IMR-90 (cell line): ENCODE results near the gene CDK5RAP3. TPM values are rescaled to one million over a fixed set of nuclear protein-coding genes. Genes with fewer than 3 reads are reported as not detected.

Experiments used
- ATAC-seq: fragments of 200-7000 bp; cut with Tn5 transposase; 2 replicates; pipeline ENCODE4 v1.9.1; 2020; ENCODE audit warnings: low read depth, mild to moderate bottlenecking, moderate library complexity
- BruUV-seq: library from RNA; stranded (reverse); fragments of 400-500 nt; replicated peaks from 2 replicates; lab custom pipeline; 2021; lab: Mats Ljungman, UMichigan
- CTCF ChIA-PET: fragments of 300-600 bp; formaldehyde crosslinking; extraction: SDS; loops from one replicate; lab custom pipeline; 2021; ENCODE audit warnings: antibody characterized with exemption; lab: Yijun Ruan, JAX
- POLR2A ChIA-PET: fragments of 300-600 bp; sonication (Branson Sonifier 250); formaldehyde crosslinking; loops from one replicate; lab custom pipeline; 2022; ENCODE audit warnings: antibody characterized with exemption; ENCODE audit not compliant: unreplicated experiment; lab: Charles Lee
- DNase-seq: peaks from one replicate; pipeline ENCODE4 v3.0.0; 2013
- H2AFZ ChIP-seq: replicated peaks from 2 replicates; pipeline ENCODE3; 2013; ENCODE audit warnings: low read length, mild to moderate bottlenecking; ENCODE audit not compliant: poor library complexity
- H2AK5ac ChIP-seq: 2 replicates; pipeline ENCODE4 v1.6.1; 2013; ENCODE audit warnings: low read depth, low read length, inconsistent platforms
- H2AK9ac ChIP-seq: replicated peaks from 2 replicates; pipeline ENCODE3; 2013; ENCODE audit warnings: mild to moderate bottlenecking, low read depth, low read length, moderate library complexity; ENCODE audit not compliant: poor library complexity
- H2BK120ac ChIP-seq: 2 replicates; pipeline ENCODE4 v1.6.1; 2013; ENCODE audit warnings: low read depth, low read length, inconsistent platforms
- H2BK15ac ChIP-seq: 3 replicates; pipeline ENCODE4 v1.6.1; 2013; ENCODE audit warnings: low read depth, low read length, inconsistent platforms
- H2BK20ac ChIP-seq: 2 replicates; pipeline ENCODE4 v1.6.1; 2013; ENCODE audit warnings: low read depth, mild to moderate bottlenecking, inconsistent platforms, low read length, moderate library complexity
- H2BK5ac ChIP-seq: 2 replicates; pipeline ENCODE4 v1.6.1; 2013; ENCODE audit warnings: mild to moderate bottlenecking, low read depth, low read length, inconsistent platforms; ENCODE audit not compliant: poor library complexity, severe bottlenecking
- H3K14ac ChIP-seq: replicated peaks from 2 replicates; pipeline ENCODE4 v1.6.1; 2013; ENCODE audit warnings: low read depth, low read length, inconsistent platforms
- H3K18ac ChIP-seq: 2 replicates; pipeline ENCODE4 v1.6.1; 2013; ENCODE audit warnings: low read depth, low read length, control low read depth
- H3K23ac ChIP-seq: 2 replicates; pipeline ENCODE4 v1.6.1; 2013; ENCODE audit warnings: low read depth, low read length, inconsistent platforms
- H3K27ac ChIP-seq: 2 replicates; pipeline ENCODE4 v1.5.1; 2013; ENCODE audit warnings: mild to moderate bottlenecking, control low read depth, low read length; ENCODE audit not compliant: insufficient read depth
- H3K27me3 ChIP-seq: 2 replicates; pipeline ENCODE4 v1.6.1; 2013; ENCODE audit warnings: low read length; ENCODE audit not compliant: control insufficient read depth, insufficient read depth
- H3K36me3 ChIP-seq: 2 replicates; pipeline ENCODE4 v1.6.1; 2013; ENCODE audit warnings: low read length, mixed read lengths; ENCODE audit not compliant: control insufficient read depth, insufficient read depth
- H3K4ac ChIP-seq: 2 replicates; pipeline ENCODE4 v1.6.1; 2013; ENCODE audit warnings: low read depth, low read length, inconsistent platforms
- H3K4me1 ChIP-seq: 2 replicates; pipeline ENCODE4 v1.6.1; 2013; ENCODE audit warnings: low read length, mixed read lengths; ENCODE audit not compliant: control insufficient read depth, insufficient read depth
- H3K4me2 ChIP-seq: 2 replicates; pipeline ENCODE4 v1.6.1; 2013; ENCODE audit warnings: low read depth, mild to moderate bottlenecking, control low read depth, low read length, moderate library complexity
- H3K4me3 ChIP-seq: 2 replicates; pipeline ENCODE4 v1.5.1; 2013; ENCODE audit warnings: low read depth, mild to moderate bottlenecking, control low read depth, low read length, moderate library complexity; ENCODE audit not compliant: insufficient read depth
- H3K56ac ChIP-seq: 2 replicates; pipeline ENCODE4 v1.6.1; 2013; ENCODE audit warnings: low read length, inconsistent platforms; ENCODE audit not compliant: insufficient read depth; ENCODE audit errors: extremely low read depth
- H3K79me1 ChIP-seq, 2 experiments: 2 replicates each; pipeline ENCODE4 v1.6.1; 2013; ENCODE audit warnings: low read length in 2 of 2, inconsistent platforms in 1 of 2, low read depth in 1 of 2
- H3K9ac ChIP-seq: 2 replicates; pipeline ENCODE4 v1.6.1; 2013; ENCODE audit warnings: low read depth, low read length, control low read depth
- H3K9me1 ChIP-seq: 2 replicates; pipeline ENCODE4 v1.6.1; 2013; ENCODE audit warnings: low read length, inconsistent platforms; ENCODE audit not compliant: insufficient read depth
- H3K9me3 ChIP-seq: 2 replicates; pipeline ENCODE4 v1.6.1; 2013; ENCODE audit warnings: low read length; ENCODE audit not compliant: control insufficient read depth, insufficient read depth
- H4K20me1 ChIP-seq: 2 replicates; pipeline ENCODE4 v1.6.1; 2013; ENCODE audit warnings: low read length, inconsistent platforms; ENCODE audit not compliant: insufficient read depth
- H4K5ac ChIP-seq: 2 replicates; pipeline ENCODE4 v1.6.1; 2013; ENCODE audit warnings: mild to moderate bottlenecking, low read depth, low read length, control low read depth
- H4K8ac ChIP-seq, 2 experiments: 2 replicates each; pipeline ENCODE4 v1.6.1; 2013; ENCODE audit warnings: low read depth in 2 of 2, low read length in 2 of 2, control low read depth in 1 of 2, inconsistent platforms in 1 of 2
- H4K91ac ChIP-seq: 2 replicates; pipeline ENCODE4 v1.6.1; 2013; ENCODE audit warnings: low read depth, low read length, inconsistent platforms; ENCODE audit not compliant: insufficient read depth
- CEBPB ChIP-seq: IDR thresholded peaks from 2 replicates; pipeline ENCODE4 v1.6.1; 2012; ENCODE audit warnings: low read depth, low read length, improper control_type of control experiment
- ELK1 ChIP-seq: fragments of 150-350 bp; IDR thresholded peaks from 2 replicates; pipeline ENCODE4 v1.6.1; 2016; ENCODE audit warnings: low read depth, mild to moderate bottlenecking, low read length, moderate library complexity, borderline replicate concordance
- MAFK ChIP-seq: IDR thresholded peaks from 2 replicates; pipeline ENCODE4 v1.6.1; 2012; ENCODE audit warnings: low read depth, low read length, improper control_type of control experiment
- MXI1 ChIP-seq: IDR thresholded peaks from 2 replicates; pipeline ENCODE4 v1.6.1; 2012; ENCODE audit warnings: low read depth, mild to moderate bottlenecking, low read length, moderate library complexity, borderline replicate concordance
- NFE2L2 ChIP-seq: fragments of 150-350 bp; IDR thresholded peaks from 2 replicates; pipeline ENCODE4 v1.6.1; 2016; ENCODE audit warnings: low read depth, mild to moderate bottlenecking, low read length
- SMC3 ChIP-seq: fragments of 150-350 bp; IDR thresholded peaks from 2 replicates; pipeline ENCODE4 v1.6.1; 2016; ENCODE audit warnings: low read depth, mild to moderate bottlenecking, antibody characterized with exemption, low read length, moderate library complexity
- WGBS, 2 experiments: methylation state at CpG; one replicate each; pipeline versions ENCODE4 v1.1.5 to v1.1.7; 2013; ENCODE audit warnings: missing lambda C conversion rate in 2 of 2; ENCODE audit not compliant: insufficient read length in 1 of 2; ENCODE audit errors: extremely low coverage in 2 of 2; 5-methylcytosine and 5-hydroxymethylcytosine counted together
- dilution Hi-C: fragments of 300-500 bp; cut with HindIII; formaldehyde crosslinking; loops from one replicate; pipeline ENCODE4 v1.14.3; 2018; ENCODE audit warnings: low sequenced_read_pairs; ENCODE audit not compliant: unreplicated experiment
- in situ Hi-C: fragments of 300-500 bp; cut with MboI; formaldehyde crosslinking; loops from 3 replicates; pipeline ENCODE4 v1.14.3; 2019; ENCODE audit warnings: low sequenced_read_pairs, inconsistent platforms, mixed read lengths
- intact Hi-C: fragments of 100-400 bp; cut with micrococcal nuclease; formaldehyde crosslinking; loops from 2 replicates; pipeline ENCODE4 v1.10.0; 2022
- polyA plus RNA-seq, 3 experiments: library from polyadenylated mRNA; depleted of rRNA; stranded (reverse); fragments of >200 nt; gene quantifications; 2 replicates each; pipeline ENCODE4 v1.2.3, GENCODE V29; 2012; ENCODE audit warnings: low replicate concordance in 1 of 3
- total RNA-seq: library from RNA; depleted of rRNA; stranded (reverse); fragments of >200 nt; gene quantifications from 2 replicates; pipeline ENCODE4 v1.2.3, GENCODE V29; 2012; rRNA removed

Gene CDK5RAP3
- total and polyA plus RNA-seq, 2 of the 4 experiments (the other 2 are of a cell fraction), result 75.3 to 153 TPM

- H2BK15ac ChIP-seq, result no peak overlapping the region
These were observed 59.6 kb downstream of the CDK5RAP3 start for GRCh38 chr17:48030531-48030930.

More at GRCh38 chr17:48030531-48030930, 59.6 kb downstream of the CDK5RAP3 start:
- ChIA-PET CTCF (interaction anchor here (0.9 kb wide), 1 partner anchor 38 kb away, joined by 3 read pairs; no protein-coding TSS in a partner anchor), POLR2A (interaction anchor here (0.6 kb wide), 1 partner anchor 70 kb away, joined by 5 read pairs; no protein-coding TSS in a partner anchor)
- Histone ChIP-seq H3K9me1 (no peaks in the 10 kb centered on the region), H2AK5ac (no peak overlapping the region), H2BK120ac (no peak overlapping the region), H3K4me1 (peaks cover 7% of the 10 kb centered on the region), H3K4me3 (no peak overlapping the region), H4K5ac (no peak overlapping the region), H3K4ac (no peak overlapping the region), H4K20me1 (peaks cover 3% of the 10 kb centered on the region; the same call in 1 of the 2 replicates), H3K27me3 (no peaks in the 10 kb centered on the region), H3K9me3 (no peaks in the 10 kb centered on the region), H2AK9ac (no peak overlapping the region), H3K14ac (no peak overlapping the region), H3K9ac (no peak overlapping the region), H4K8ac (no peak overlapping the region), H2BK5ac (no peak overlapping the region), H3K27ac (no peak overlapping the region), H4K91ac (no peak overlapping the region), H3K56ac (no peak overlapping the region), H2AFZ (no peak overlapping the region), H3K4me2 (no peak overlapping the region), H2BK20ac (no peak overlapping the region), H3K36me3 (peaks cover 10% of the 10 kb centered on the region), H3K18ac (no peak overlapping the region), H3K79me1 (peaks cover 0 to 7% of the 10 kb centered on the region in 2 experiments; a peak in 2 of 4 replicates), H3K23ac (no peak overlapping the region)
- no peak; the same call in 1 of the 2 replicates for ATAC-seq
- no TSS peak for BruUV-seq
- intact Hi-C loops, result no loop called here
- no CpG with 5 or more reads among the region's 5 CpGs for WGBS, 2 experiments
- dilution Hi-C loops, result no loop called here
- no peak for TF ChIP-seq NFE2L2
- TF ChIP-seq MAFK, result no peak
- no peak for TF ChIP-seq SMC3
- no peak for TF ChIP-seq MXI1
- no peak for TF ChIP-seq CEBPB
- TF ChIP-seq ELK1, result no peak
- DNase-seq, result no peak
- in situ Hi-C loops, result loop anchor here (5.0 kb wide), 1 partner anchor 37 kb away; no protein-coding TSS in a partner anchor

Other genes starting within 250 kb of the CDK5RAP3 start
- gene TBX21, start 237.9 kb upstream of the CDK5RAP3 start, total RNA-seq, result not detected in 2 replicates
- not detected in 2 replicates for gene TBX21, start 237.9 kb upstream of the CDK5RAP3 start, polyA plus RNA-seq (2012; rRNA removed)
- gene OSBPL7, start 149.3 kb upstream of the CDK5RAP3 start, total RNA-seq, result 4.7 and 5.2 TPM in 2 replicates
- gene OSBPL7, start 149.3 kb upstream of the CDK5RAP3 start, polyA plus RNA-seq (2012; rRNA removed), result 14.5 and 16.3 TPM in 2 replicates
- gene MRPL10, start 139.6 kb upstream of the CDK5RAP3 start, total RNA-seq, result 28.1 and 32.3 TPM in 2 replicates
- 57.7 and 61.8 TPM in 2 replicates for gene MRPL10, start 139.6 kb upstream of the CDK5RAP3 start, polyA plus RNA-seq (2012; rRNA removed)
- not detected in 2 replicates for gene LRRC46, start 139.4 kb upstream of the CDK5RAP3 start, total RNA-seq
- gene LRRC46, start 139.4 kb upstream of the CDK5RAP3 start, polyA plus RNA-seq (2012; rRNA removed), result 0.77 and 0.80 TPM in 2 replicates
- gene SCRN2, start 129.8 kb upstream of the CDK5RAP3 start, total RNA-seq, result 14.7 and 17.2 TPM in 2 replicates
- 27.6 and 31.0 TPM in 2 replicates for gene SCRN2, start 129.8 kb upstream of the CDK5RAP3 start, polyA plus RNA-seq (2012; rRNA removed)
- under 0.01 TPM in 2 replicates for gene SP6, start 120.0 kb upstream of the CDK5RAP3 start, total RNA-seq
- 0.31 and 0.32 TPM in 2 replicates for gene SP6, start 120.0 kb upstream of the CDK5RAP3 start, polyA plus RNA-seq (2012; rRNA removed)
- 0.72 and 1.4 TPM in 2 replicates for gene SP2, start 74.9 kb upstream of the CDK5RAP3 start, total RNA-seq
- gene SP2, start 74.9 kb upstream of the CDK5RAP3 start, polyA plus RNA-seq (2012; rRNA removed), result 13.8 and 14.0 TPM in 2 replicates
- 32.5 and 34.1 TPM in 2 replicates for gene PNPO, start 29.5 kb upstream of the CDK5RAP3 start, total RNA-seq
- gene PNPO, start 29.5 kb upstream of the CDK5RAP3 start, polyA plus RNA-seq (2012; rRNA removed), result 13.6 and 13.9 TPM in 2 replicates
- not detected in 2 replicates for gene PRR15L, start 13.2 kb upstream of the CDK5RAP3 start, total RNA-seq
- not detected in 2 replicates for gene PRR15L, start 13.2 kb upstream of the CDK5RAP3 start, polyA plus RNA-seq (2012; rRNA removed)
- gene COPZ2, start 66.7 kb downstream of the CDK5RAP3 start, total RNA-seq, result 41.0 and 60.5 TPM in 2 replicates
- gene COPZ2, start 66.7 kb downstream of the CDK5RAP3 start, polyA plus RNA-seq (2012; rRNA removed), result 86.1 and 89.4 TPM in 2 replicates
- 35.6 and 42.8 TPM in 2 replicates for gene NFE2L1, start 77.2 kb downstream of the CDK5RAP3 start, total RNA-seq
- 122 and 125 TPM in 2 replicates for gene NFE2L1, start 77.2 kb downstream of the CDK5RAP3 start, polyA plus RNA-seq (2012; rRNA removed)
- gene CBX1, start 130.4 kb downstream of the CDK5RAP3 start, total RNA-seq, result 35.0 and 52.2 TPM in 2 replicates
- gene CBX1, start 130.4 kb downstream of the CDK5RAP3 start, polyA plus RNA-seq (2012; rRNA removed), result 42.9 and 54.9 TPM in 2 replicates
- gene SNX11, start 136.7 kb downstream of the CDK5RAP3 start, total RNA-seq, result 11.7 and 14.7 TPM in 2 replicates
- 12.5 and 16.9 TPM in 2 replicates for gene SNX11, start 136.7 kb downstream of the CDK5RAP3 start, polyA plus RNA-seq (2012; rRNA removed)